ENCODE measurements around the gene MYH10.
"Not testable (repeated sequence)": the region's sequence is repeated elsewhere in the genome, so short reads cannot be mapped to it uniquely, and the experiment has no call there.

Gene MYH10

GRCh38 chr17:8630227-8630801 lies at the start of gene MYH10:
MYH10 (minus strand) TSS chr17:8630725; CDS start chr17:8623246, 7,479 bp downstream.
- no peak for DNase-seq

GRCh38 chr17:8679126-8679525 lies 48.6 kb upstream of the MYH10 start:
- DNase-seq, result no peak

- no peak for DNase-seq
Observed at GRCh38 chr17:8675306-8675705, 44.8 kb upstream of the MYH10 start.

GRCh38 chr17:8674344-8675305 lies 44.1 kb upstream of the MYH10 start:
- no peak for DNase-seq

GRCh38 chr17:8673612-8674011 lies 43.1 kb upstream of the MYH10 start:
- DNase-seq, result no peak

GRCh38 chr17:8672326-8672725 lies 41.8 kb upstream of the MYH10 start:
- DNase-seq, result no peak

GRCh38 chr17:8670421-8670820 lies 39.9 kb upstream of the MYH10 start:
- DNase-seq, result no peak

- no peak for DNase-seq
Observed at GRCh38 chr17:8668176-8668740, 37.7 kb upstream of the MYH10 start.

- DNase-seq, result no peak
Observed at GRCh38 chr17:8667421-8667820, 36.9 kb upstream of the MYH10 start.

GRCh38 chr17:8665684-8666083 lies 35.2 kb upstream of the MYH10 start:
- DNase-seq, result no peak

GRCh38 chr17:8664456-8665126 lies 34.1 kb upstream of the MYH10 start:
- DNase-seq, result no peak

GRCh38 chr17:8662973-8663372 lies 32.4 kb upstream of the MYH10 start:
- DNase-seq, result no peak

GRCh38 chr17:8662076-8662831 lies 31.7 kb upstream of the MYH10 start:
- no peak for DNase-seq

- not testable (repeated sequence) for DNase-seq
Observed at GRCh38 chr17:8660709-8661108, 30.2 kb upstream of the MYH10 start.

- DNase-seq, result no peak
Observed at GRCh38 chr17:8659758-8660410, 29.4 kb upstream of the MYH10 start.

- no peak for DNase-seq
Observed at GRCh38 chr17:8658810-8659209, 28.3 kb upstream of the MYH10 start.

GRCh38 chr17:8656693-8657092 lies 26.2 kb upstream of the MYH10 start:
- no peak for DNase-seq

GRCh38 chr17:8654822-8655221 lies 24.3 kb upstream of the MYH10 start:
- DNase-seq, result no peak

- no peak for DNase-seq
Observed at GRCh38 chr17:8651013-8651412, 20.5 kb upstream of the MYH10 start.

- DNase-seq, result no peak
Observed at GRCh38 chr17:8650119-8650499, 19.6 kb upstream of the MYH10 start.

GRCh38 chr17:8649157-8650118 lies 18.9 kb upstream of the MYH10 start:
- DNase-seq, result no peak

Measured in NCI-H1105 (cell line).